Caco-2 (cell line): ENCODE data around the gene SMG7. TPM values are rescaled to one million over a fixed set of nuclear protein-coding genes. Genes with fewer than 3 reads are reported as not detected.

Experiments used
- BruUV-seq: library from RNA; stranded (reverse); fragments of 400-500 nt; replicated peaks from 2 replicates; lab custom pipeline; 2021; lab: Mats Ljungman, UMichigan
- CTCF ChIA-PET: fragments of 300-600 bp; sonication (Branson Sonifier 250); formaldehyde crosslinking; loops from one replicate; lab custom pipeline; 2022; ENCODE audit warnings: antibody characterized with exemption; lab: Charles Lee
- POLR2A ChIA-PET: fragments of 300-600 bp; sonication (Branson Sonifier 250); formaldehyde crosslinking; loops from one replicate; lab custom pipeline; 2022; ENCODE audit warnings: antibody characterized with exemption; lab: Charles Lee
- DNase-seq, 2 experiments: peaks; one replicate each; pipeline versions ENCODE4 v3.0.0 to v3.0.0-alpha.2; 2020 to 2022
- H3K27me3 ChIP-seq: replicated peaks from 2 replicates; pipeline ENCODE4 v1.6.0; 2011; ENCODE audit warnings: low read length; ENCODE audit not compliant: control insufficient read depth, insufficient read depth
- H3K36me3 ChIP-seq: 2 replicates; pipeline ENCODE4 v1.5.1; 2011; ENCODE audit warnings: low read length; ENCODE audit not compliant: control insufficient read depth, insufficient read depth
- H3K4me1 ChIP-seq: fragments of 250-450 bp; sonication (Bioruptor Pico); 2 replicates; pipeline ENCODE4 v1.5.1; 2020; ENCODE audit warnings: mild to moderate bottlenecking
- H3K4me3 ChIP-seq: 2 replicates; pipeline ENCODE4 v1.5.1; 2011; ENCODE audit warnings: low read depth, mild to moderate bottlenecking, control low read depth, low read length
- H3K9me3 ChIP-seq: fragments of 250-450 bp; sonication (Bioruptor Pico); 2 replicates; pipeline ENCODE4 v1.5.1; 2020; ENCODE audit warnings: mild to moderate bottlenecking, moderate library complexity
- H3K27ac Mint-ChIP-seq: one replicate; pipeline ENCODE4 v1.8.0; 2022; ENCODE audit warnings: mixed read lengths; ENCODE audit not compliant: unreplicated experiment
- H3K27me3 Mint-ChIP-seq: one replicate; pipeline ENCODE4 v1.8.0; 2022; ENCODE audit warnings: mixed read lengths; ENCODE audit not compliant: insufficient read depth, unreplicated experiment
- H3K36me3 Mint-ChIP-seq: one replicate; pipeline ENCODE4 v1.8.0; 2022; ENCODE audit warnings: mild to moderate bottlenecking, mixed read lengths; ENCODE audit not compliant: insufficient read depth, unreplicated experiment
- H3K4me1 Mint-ChIP-seq: one replicate; pipeline ENCODE4 v1.8.0; 2022; ENCODE audit warnings: low read depth, mixed read lengths; ENCODE audit not compliant: unreplicated experiment
- H3K4me3 Mint-ChIP-seq: one replicate; pipeline ENCODE4 v1.8.0; 2022; ENCODE audit warnings: mild to moderate bottlenecking, moderate library complexity, mixed read lengths; ENCODE audit not compliant: unreplicated experiment
- H3K9me3 Mint-ChIP-seq: one replicate; pipeline ENCODE4 v1.8.0; 2022; ENCODE audit warnings: mixed read lengths; ENCODE audit not compliant: unreplicated experiment
- CTCF ChIP-seq, 2 experiments: fragments of 200-600 bp in 1 of 2; IDR thresholded peaks; 1 replicate in 1 of 2; 2 replicates in 1 of 2; pipeline versions ENCODE4 v1.5.1 to v1.8.0; 2011 to 2022; ENCODE audit warnings: antibody characterized with exemption in 1 of 2, control low read depth in 1 of 2, inconsistent platforms in 1 of 2, low read depth in 1 of 2, low read length in 1 of 2, mild to moderate bottlenecking in 1 of 2, moderate library complexity in 1 of 2; ENCODE audit not compliant: insufficient read depth in 1 of 2, severe bottlenecking in 1 of 2, unreplicated experiment in 1 of 2
- intact Hi-C: fragments of 100-400 bp; cut with micrococcal nuclease; formaldehyde crosslinking; loops from one replicate; pipeline ENCODE4 v1.10.0; 2022; ENCODE audit not compliant: unreplicated experiment
- total RNA-seq: library from RNA; stranded (reverse); gene quantifications from 2 replicates; pipeline ENCODE4 v1.2.3, GENCODE V29; 2022

The SMG7 gene
- total RNA-seq, 1 experiment from 2014 or later, result 57.8 TPM

- Histone ChIP-seq H3K4me1 (peaks cover 9% of the 10 kb centered on the region), H3K9me3 (no peaks in the 10 kb centered on the region), H3K27me3 (no peaks in the 10 kb centered on the region), H3K4me3 (no peak overlapping the region), H3K36me3 (no peaks in the 10 kb centered on the region)
- POLR2A ChIA-PET, result no interaction called here
- no TSS peak for BruUV-seq
- H3K27me3 Mint-ChIP-seq, result no peaks in the 10 kb centered on the region
- H3K4me3 Mint-ChIP-seq, result no peak overlapping the region
- H3K27ac Mint-ChIP-seq, result no peak overlapping the region
- CTCF ChIA-PET, result interaction anchor here (0.6 kb wide), 1 partner anchor 348 kb away, joined by 3 read pairs; no protein-coding TSS in a partner anchor
- intact Hi-C loops, result no loop called here
- H3K9me3 Mint-ChIP-seq, result no peaks in the 10 kb centered on the region
- DNase-seq, result no peak
- H3K4me1 Mint-ChIP-seq, result no peaks in the 10 kb centered on the region
- peaks cover 5% of the 10 kb centered on the region for H3K36me3 Mint-ChIP-seq
- TF ChIP-seq CTCF (IDR thresholded peaks at IDR 0.05; ENCODE audit: insufficient read depth in 1 of 2, low read depth in 1 of 2, low read length in 1 of 2, severe bottlenecking in 1 of 2, unreplicated experiment in 1 of 2), result no peak
Measured at GRCh38 chr1:183577897-183578465, 105.7 kb downstream of the SMG7 start.

GRCh38 chr1:183578856-183579255 lies 106.6 kb downstream of the SMG7 start:
- intact Hi-C loops, result no loop called here
- no peaks in the 10 kb centered on the region for H3K27me3 Mint-ChIP-seq
- ChIA-PET CTCF (interaction anchor here (0.7 to 2.1 kb wide), 4 partner anchors 10 to 887 kb away, joined by 3 to 9 read pairs (median 4); no protein-coding TSS in a partner anchor), POLR2A (no interaction called here)
- Histone ChIP-seq H3K4me1 (peaks cover 9% of the 10 kb centered on the region), H3K36me3 (no peaks in the 10 kb centered on the region), H3K9me3 (no peaks in the 10 kb centered on the region), H3K4me3 (no peak overlapping the region), H3K27me3 (no peaks in the 10 kb centered on the region)
- no peak overlapping the region for H3K4me3 Mint-ChIP-seq
- no peak overlapping the region for H3K27ac Mint-ChIP-seq
- DNase-seq, result peak; percentile 39 to 68
- no TSS peak for BruUV-seq
- peaks cover 4% of the 10 kb centered on the region for H3K4me1 Mint-ChIP-seq
- no peak for TF ChIP-seq CTCF (IDR thresholded peaks at IDR 0.05; ENCODE audit: insufficient read depth in 1 of 2, low read depth in 1 of 2, low read length in 1 of 2, severe bottlenecking in 1 of 2, unreplicated experiment in 1 of 2)
- no peaks in the 10 kb centered on the region for H3K36me3 Mint-ChIP-seq
- no peaks in the 10 kb centered on the region for H3K9me3 Mint-ChIP-seq

- TF ChIP-seq CTCF (IDR thresholded peaks at IDR 0.05; ENCODE audit: insufficient read depth in 1 of 2, low read depth in 1 of 2, low read length in 1 of 2, severe bottlenecking in 1 of 2, unreplicated experiment in 1 of 2), result peak; percentile 18 to 22
- no peak overlapping the region for H3K4me3 ChIP-seq
- ChIA-PET POLR2A (no interaction called here), CTCF (interaction anchor here (1.0 to 2.1 kb wide), 2 partner anchors 27 to 29 kb away, joined by 4 to 9 read pairs; no protein-coding TSS in a partner anchor)
- no peaks in the 10 kb centered on the region for H3K27me3 Mint-ChIP-seq
- H3K4me3 Mint-ChIP-seq, result no peak overlapping the region
- peaks cover 9% of the 10 kb centered on the region for H3K4me1 ChIP-seq
- H3K9me3 ChIP-seq, result no peaks in the 10 kb centered on the region
- peaks cover 17% of the 10 kb centered on the region for H3K4me1 Mint-ChIP-seq
- peak; percentile 30 to 51 for DNase-seq
- H3K36me3 ChIP-seq, result no peaks in the 10 kb centered on the region
- no peaks in the 10 kb centered on the region for H3K27me3 ChIP-seq
- no peaks in the 10 kb centered on the region for H3K36me3 Mint-ChIP-seq
- no peaks in the 10 kb centered on the region for H3K9me3 Mint-ChIP-seq
- intact Hi-C loops, result no loop called here
- H3K27ac Mint-ChIP-seq, result no peak overlapping the region
- no TSS peak for BruUV-seq
Measured at GRCh38 chr1:183580281-183580682, 108.0 kb downstream of the SMG7 start.
